RWPE1 (cell line): ENCODE measurements around the gene SLC25A1.

ENCODE experiments used
- CTCF ChIA-PET: fragments of 350-600 bp; sonication (Branson Sonifier 250); formaldehyde crosslinking; extraction: SDS; loops from one replicate; lab custom pipeline; 2021; lab: Yijun Ruan, JAX
- POLR2A ChIA-PET: fragments of 400-600 bp; formaldehyde crosslinking; extraction: SDS; loops from one replicate; lab custom pipeline; 2020; ENCODE audit warnings: antibody characterized with exemption; ENCODE audit not compliant: low non-redundant PET; lab: Yijun Ruan, JAX
- DNase-seq: peaks from one replicate; pipeline ENCODE4 v3.0.0; 2012; ENCODE audit warnings: low spot score
- H3K27ac ChIP-seq: fragments of 450-650 bp; 2 replicates; pipeline ENCODE4 v1.5.1; 2017
- CTCF ChIP-seq: fragments of 450-650 bp; conservative IDR thresholded peaks from 2 replicates; pipeline ENCODE4 v1.5.1; 2017; ENCODE audit warnings: low read depth, mild to moderate bottlenecking

The SLC25A1 gene

GRCh38 chr22:19195796-19196731 is 17.5 kb upstream of the SLC25A1 start:
- TF ChIP-seq CTCF, result no peak
- ChIA-PET CTCF (no interaction called here), POLR2A (no interaction called here)
- H3K27ac ChIP-seq, result 0 out of 2 replicates have a peak overlapping the region, but pooled peaks have one; percentile 3
- no peak for DNase-seq

- DNase-seq, result no peak
- TF ChIP-seq CTCF, result no peak
- ChIA-PET CTCF (no interaction called here), POLR2A (no interaction called here)
- no peak overlapping the region for H3K27ac ChIP-seq
These were observed 16.4 kb upstream of the SLC25A1 start for GRCh38 chr22:19194766-19195536.

- ChIA-PET CTCF (interaction anchor here (0.6 kb wide), 1 partner anchor 231 kb away, joined by 3 read pairs; no protein-coding TSS in a partner anchor), POLR2A (no interaction called here)
- H3K27ac ChIP-seq, result no peak overlapping the region
- no peak for TF ChIP-seq CTCF
- no peak for DNase-seq
These were observed 15.3 kb upstream of the SLC25A1 start for GRCh38 chr22:19193879-19194278.

- TF ChIP-seq CTCF, result no peak
- no peak for DNase-seq
- no peak overlapping the region for H3K27ac ChIP-seq
- ChIA-PET POLR2A (no interaction called here), CTCF (no interaction called here)
These were observed 9.4 kb upstream of the SLC25A1 start for GRCh38 chr22:19187716-19188563.

GRCh38 chr22:19184276-19184997 is 5.9 kb upstream of the SLC25A1 start:
- TF ChIP-seq CTCF, result no peak
- ChIA-PET POLR2A (no interaction called here), CTCF (interaction anchor here (0.6 kb wide), 1 partner anchor 427 kb away, joined by 4 read pairs; no protein-coding TSS in a partner anchor)
- H3K27ac ChIP-seq, result peak overlapping the region; percentile 39
- no peak for DNase-seq
